Right lobe of liver (tissue), 4 donors: ENCODE measurements around the gene MON1A.

Experiments
- CTCF ChIP-seq, 4 donors: fragments of 200-600 bp in 3 of 4; fragments of 450-650 bp in 1 of 4; IDR thresholded peaks; one replicate each; pipeline versions ENCODE4 v1.5.1 to v1.8.0; 2016 to 2022; ENCODE audit warnings: antibody characterized with exemption in 4 of 4, mild to moderate bottlenecking in 2 of 4
- POLR2A ChIP-seq: fragments of 450-650 bp; IDR thresholded peaks from one replicate; pipeline ENCODE4 v1.6.1; 2017; ENCODE audit warnings: antibody characterized with exemption, mild to moderate bottlenecking
- donor health status: DM: no; HTN: no; CAD: no.
- donor health status: DM: no; HTN: no; CAD: no.
- donor health status: DM: no; HTN: yes; CAD: no.

GRCh38 chr3:49972656-49973055 lies 43.0 kb upstream of the MON1A start:
- TF ChIP-seq CTCF (IDR thresholded peaks at IDR 0.05) = no peak
- TF ChIP-seq POLR2A = no peak
